Fibroblast of mammary gland (primary cell): ENCODE data around the gene STRA6.

Source experiments
- DNase-seq: peaks from one replicate; pipeline ENCODE4 v3.0.0-alpha.2; 2010; ENCODE audit warnings: low read depth
- H3K4me3 ChIP-seq: 2 replicates; pipeline ENCODE4 v1.5.1; 2011; ENCODE audit warnings: low read depth, mild to moderate bottlenecking, low read length, moderate library complexity; ENCODE audit not compliant: control insufficient read depth
- CTCF ChIP-seq: conservative IDR thresholded peaks from 2 replicates; pipeline ENCODE4 v1.5.1; 2011; ENCODE audit warnings: low read depth, low read length, inconsistent platforms; ENCODE audit not compliant: control insufficient read depth, insufficient read depth

The STRA6 gene

GRCh38 chr15:74172701-74173379 lies 29.7 kb downstream of the STRA6 start:
- peak; percentile 62 for DNase-seq
- no peak overlapping the region for H3K4me3 ChIP-seq
- TF ChIP-seq CTCF = no peak

GRCh38 chr15:74171965-74172541 lies 30.5 kb downstream of the STRA6 start:
- no peak for DNase-seq
- no peak overlapping the region for H3K4me3 ChIP-seq
- no peak for TF ChIP-seq CTCF

- H3K4me3 ChIP-seq = no peak overlapping the region
- TF ChIP-seq CTCF = no peak
- no peak for DNase-seq
These were observed 31.6 kb downstream of the STRA6 start for GRCh38 chr15:74170875-74171578.

- no peak overlapping the region for H3K4me3 ChIP-seq
- TF ChIP-seq CTCF = no peak
- DNase-seq = no peak
These were observed 32.3 kb downstream of the STRA6 start for GRCh38 chr15:74170071-74170844.

GRCh38 chr15:74168711-74169126 lies 33.9 kb downstream of the STRA6 start:
- DNase-seq = no peak
- H3K4me3 ChIP-seq = no peak overlapping the region
- TF ChIP-seq CTCF = no peak

- TF ChIP-seq CTCF = no peak
These were observed 34.7 kb downstream of the STRA6 start for GRCh38 chr15:74167891-74168331.

More at GRCh38 chr15:74167891-74168331, 34.7 kb downstream of the STRA6 start:
- no peak overlapping the region for H3K4me3 ChIP-seq
- no peak for DNase-seq
